Stimulated activated CD8-positive, alpha-beta memory T cell treated with anti-CD3 and anti-CD28 coated beads, Interleukin-12 subunit alpha, Interleukin-12 subunit beta, amount 100 ng/mL, for 24 hours (primary cell): ENCODE measurements around the gene ACRBP.
"Not testable (repeated sequence)": the region's sequence is repeated elsewhere in the genome, so short reads cannot be mapped to it uniquely, and the experiment has no call there.

Experiments
- DNase-seq: peaks from one replicate; pipeline ENCODE4 v3.0.0-alpha.2; 2020; ENCODE audit errors: extremely low read depth

ACRBP gene

GRCh38 chr12:6614513-6615172 lies 32.6 kb downstream of the ACRBP start:
- no peak for DNase-seq

GRCh38 chr12:6613776-6614512 lies 33.3 kb downstream of the ACRBP start:
- DNase-seq = no peak

GRCh38 chr12:6613015-6613775 lies 34.0 kb downstream of the ACRBP start:
- DNase-seq = no peak

GRCh38 chr12:6612652-6613014 lies 34.6 kb downstream of the ACRBP start:
- DNase-seq = no peak

- no peak for DNase-seq
Measured at GRCh38 chr12:6612247-6612646, 35.0 kb downstream of the ACRBP start.

GRCh38 chr12:6608592-6609281 lies 38.5 kb downstream of the ACRBP start:
- DNase-seq = no peak

- DNase-seq = no peak
Measured at GRCh38 chr12:6607751-6608591, 39.3 kb downstream of the ACRBP start.

GRCh38 chr12:6606331-6607131 lies 40.7 kb downstream of the ACRBP start:
- no peak for DNase-seq

GRCh38 chr12:6605421-6606330 lies 41.6 kb downstream of the ACRBP start:
- DNase-seq = no peak

GRCh38 chr12:6604259-6605029 lies 42.8 kb downstream of the ACRBP start:
- no peak for DNase-seq

- no peak for DNase-seq
Measured at GRCh38 chr12:6603095-6603567, 44.1 kb downstream of the ACRBP start.

- no peak for DNase-seq
Measured at GRCh38 chr12:6602526-6602925, 44.7 kb downstream of the ACRBP start.

GRCh38 chr12:6595673-6596072 lies 51.6 kb downstream of the ACRBP start:
- DNase-seq = not testable (repeated sequence)

- DNase-seq = no peak
Measured at GRCh38 chr12:6592087-6592486, 55.1 kb downstream of the ACRBP start.
